ENCODE measurements around the gene CD55.
A peak's percentile ranks its signal among the peaks of the same experiment; 100 is the strongest.

Gene CD55, protein sequence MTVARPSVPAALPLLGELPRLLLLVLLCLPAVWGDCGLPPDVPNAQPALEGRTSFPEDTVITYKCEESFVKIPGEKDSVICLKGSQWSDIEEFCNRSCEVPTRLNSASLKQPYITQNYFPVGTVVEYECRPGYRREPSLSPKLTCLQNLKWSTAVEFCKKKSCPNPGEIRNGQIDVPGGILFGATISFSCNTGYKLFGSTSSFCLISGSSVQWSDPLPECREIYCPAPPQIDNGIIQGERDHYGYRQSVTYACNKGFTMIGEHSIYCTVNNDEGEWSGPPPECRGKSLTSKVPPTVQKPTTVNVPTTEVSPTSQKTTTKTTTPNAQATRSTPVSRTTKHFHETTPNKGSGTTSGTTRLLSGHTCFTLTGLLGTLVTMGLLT

GRCh38 chr1:207321079-207321789 is at the start of gene CD55:
CD55 (plus strand) TSS chr1:207321678; CDS start chr1:207321766, 88 bp downstream.
- DNase-seq: peak; percentile 98 to 99

- DNase-seq: peak; percentile 18 to 21
These were observed 46.6 kb upstream of the CD55 start for GRCh38 chr1:207274882-207275281.

DNA sequence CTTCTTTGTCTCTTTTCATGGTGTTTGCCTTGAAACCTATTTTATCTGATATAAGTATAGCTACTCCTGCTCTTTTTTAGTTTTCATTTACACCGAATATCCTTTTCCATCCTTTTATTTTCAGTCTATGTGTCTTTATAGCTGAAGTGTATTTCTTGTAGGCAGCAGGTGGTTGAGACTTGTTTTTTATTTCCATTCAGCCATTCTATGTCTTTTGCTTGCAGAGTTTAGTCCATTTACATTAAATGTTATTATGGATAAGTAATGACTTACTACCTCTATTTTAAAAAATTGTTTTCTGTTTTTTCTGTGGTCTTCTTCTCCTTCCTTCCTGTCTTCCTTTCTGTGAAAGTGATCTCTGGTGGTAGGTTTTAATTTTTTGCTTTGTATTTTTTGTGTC is 45.0 kb upstream of the CD55 start:
- DNase-seq: no peak

- no peak for DNase-seq
These were observed 44.2 kb upstream of the CD55 start for GRCh38 chr1:207277241-207277640.

GRCh38 chr1:207279652-207280051 is 41.8 kb upstream of the CD55 start:
- DNase-seq: no peak

- DNase-seq: no peak
These were observed 40.8 kb upstream of the CD55 start for GRCh38 chr1:207280706-207281105.

DNA sequence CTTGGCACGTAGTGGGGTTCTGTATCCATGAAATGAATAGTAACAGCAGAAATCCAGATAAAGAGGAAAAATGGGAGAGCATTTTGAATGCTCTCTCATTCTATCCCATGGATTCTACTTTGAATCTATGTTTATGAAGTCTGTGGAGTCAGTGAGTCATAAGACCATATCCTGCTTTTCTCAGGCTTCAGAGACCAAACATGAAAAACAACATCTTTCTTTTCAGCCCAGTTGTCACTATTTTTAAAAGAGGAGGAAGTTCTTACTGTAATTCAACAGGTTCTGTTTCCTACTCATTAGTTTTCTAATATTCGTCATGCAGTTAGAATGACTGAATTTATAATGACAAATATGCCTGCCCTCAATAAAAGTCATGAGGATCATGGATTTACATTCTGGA is 39.4 kb upstream of the CD55 start:
- DNase-seq: peak in 1 of 2 donors; percentile 8

DNA sequence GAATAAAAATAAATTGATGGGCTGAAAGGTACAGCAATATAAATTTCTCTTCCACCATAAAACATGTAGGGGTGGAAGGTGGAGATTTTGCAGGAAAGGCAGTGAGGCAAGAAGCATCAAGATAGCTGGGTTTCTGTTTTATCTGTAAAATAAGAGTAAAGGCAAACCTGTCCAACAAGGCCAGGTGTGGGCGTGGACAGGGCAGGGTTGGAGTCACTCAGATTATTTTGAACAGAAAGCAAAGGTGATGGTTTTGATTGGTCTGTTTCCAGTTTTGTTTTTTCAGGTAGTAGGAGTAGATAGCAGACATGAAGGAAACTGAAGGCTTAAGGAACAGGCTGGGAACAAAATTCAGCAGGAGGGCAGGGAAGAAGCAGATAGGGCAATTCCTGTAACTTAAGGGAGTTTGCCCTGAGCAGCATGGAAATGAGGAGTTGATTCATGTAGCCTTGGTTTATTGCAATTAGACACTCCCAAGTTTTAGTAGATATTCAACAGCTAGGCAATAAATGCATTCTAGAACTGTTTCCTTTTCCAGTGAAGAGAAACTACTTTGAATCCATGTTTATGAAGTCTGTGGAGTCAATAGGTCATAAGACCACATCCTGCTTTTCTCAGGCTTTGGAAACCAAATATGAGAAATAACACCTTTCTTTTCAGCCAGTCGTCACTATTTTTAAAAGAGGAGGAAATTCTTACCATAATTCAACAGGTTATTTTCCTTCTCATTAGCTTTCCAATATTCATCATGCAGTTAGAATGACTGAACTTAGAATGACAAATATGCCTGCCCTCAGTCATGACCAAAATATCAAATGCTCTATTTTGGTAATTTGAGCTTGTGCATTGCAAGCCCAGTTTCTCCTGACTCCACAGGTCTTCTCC is 38.7 kb upstream of the CD55 start:
- DNase-seq: no peak

- no peak for DNase-seq
These were observed 38.1 kb upstream of the CD55 start for GRCh38 chr1:207283421-207283820.

DNA sequence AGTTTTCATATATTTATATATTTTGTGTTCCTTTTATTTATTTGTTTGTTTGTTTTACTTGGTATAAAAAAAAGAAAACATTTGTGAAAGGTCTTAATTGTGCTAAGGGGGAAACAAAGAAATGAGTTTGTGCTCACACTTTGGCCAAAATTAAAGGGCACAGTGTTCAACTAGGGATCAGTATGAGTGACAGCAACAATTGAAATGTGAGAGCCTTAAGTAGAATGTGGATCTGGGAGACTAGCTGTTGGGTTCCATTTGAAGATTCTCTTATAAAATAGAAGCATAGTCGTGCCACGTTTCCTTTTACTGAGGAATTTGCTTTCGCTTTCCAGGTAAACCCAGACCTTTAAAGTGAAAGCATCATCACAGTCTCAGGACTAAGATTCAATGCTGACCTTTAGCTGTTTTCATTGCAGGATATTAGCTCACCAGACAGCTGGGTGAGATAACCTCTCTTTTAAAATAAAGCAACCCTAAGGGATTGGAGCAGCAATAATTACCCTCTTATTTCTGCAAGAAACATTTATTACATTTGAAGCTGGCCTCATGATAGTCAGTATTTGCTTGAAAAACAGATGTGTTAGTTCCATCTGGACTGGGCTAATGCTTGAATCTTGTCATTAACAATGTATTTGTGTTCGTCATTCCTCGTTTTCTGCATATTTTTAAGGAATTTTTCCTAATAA is 37.1 kb upstream of the CD55 start:
- DNase-seq: no peak

DNA sequence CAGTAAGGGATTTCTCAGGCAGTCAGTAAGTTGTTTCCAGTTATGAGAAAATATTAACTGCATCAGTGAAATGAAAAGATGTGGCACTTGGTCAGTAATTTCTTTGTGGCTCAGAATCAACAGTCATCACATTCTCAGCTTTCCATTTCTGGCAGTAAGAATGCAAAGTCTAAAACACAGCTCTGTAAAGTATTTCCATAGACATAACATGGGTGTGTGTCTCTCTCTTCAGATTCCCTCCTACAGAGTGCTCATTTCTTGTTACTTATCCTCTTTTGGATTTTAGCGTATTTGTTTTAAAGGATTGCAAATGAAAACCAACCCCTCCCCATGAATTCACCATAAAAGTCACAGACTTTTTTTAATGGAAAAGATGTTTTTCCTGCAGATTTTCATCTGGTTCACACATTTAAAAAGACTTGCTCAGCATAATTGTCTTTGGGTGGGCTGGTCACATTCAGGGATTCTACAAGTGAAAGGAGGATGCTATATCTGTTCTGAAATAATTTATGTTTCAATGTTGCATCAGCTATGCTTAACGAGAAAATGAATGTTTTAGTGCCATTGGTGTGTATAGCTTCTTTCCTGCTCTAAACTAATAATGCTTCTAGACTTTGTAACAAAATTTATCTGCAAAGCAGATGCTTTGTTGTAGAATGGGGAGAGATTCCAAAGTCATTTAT is 34.6 kb upstream of the CD55 start:
- DNase-seq: no peak

DNA sequence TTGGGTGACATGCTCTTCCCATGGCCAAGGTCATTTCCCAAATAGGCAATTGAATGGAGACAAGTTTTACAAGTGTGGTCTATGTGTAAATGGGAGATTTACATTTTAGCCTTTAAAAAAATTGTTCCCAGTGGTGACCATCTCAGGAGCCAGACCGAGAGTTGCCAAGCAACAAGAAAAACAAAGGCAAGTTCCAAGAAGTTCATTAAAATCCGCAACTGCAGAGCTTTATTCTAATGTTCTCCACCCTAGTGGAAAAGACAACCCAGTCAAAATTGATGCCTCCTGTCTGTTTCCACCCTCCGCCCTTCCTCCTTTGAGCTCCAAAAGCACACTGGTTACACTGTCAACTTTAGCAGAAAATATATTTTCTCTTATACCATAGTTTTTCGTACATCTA is 33.2 kb upstream of the CD55 start:
- no peak for DNase-seq

- DNase-seq: no peak
These were observed 31.7 kb upstream of the CD55 start for GRCh38 chr1:207289756-207290155.

GRCh38 chr1:207291723-207292122 is 29.8 kb upstream of the CD55 start:
- no peak for DNase-seq

DNA sequence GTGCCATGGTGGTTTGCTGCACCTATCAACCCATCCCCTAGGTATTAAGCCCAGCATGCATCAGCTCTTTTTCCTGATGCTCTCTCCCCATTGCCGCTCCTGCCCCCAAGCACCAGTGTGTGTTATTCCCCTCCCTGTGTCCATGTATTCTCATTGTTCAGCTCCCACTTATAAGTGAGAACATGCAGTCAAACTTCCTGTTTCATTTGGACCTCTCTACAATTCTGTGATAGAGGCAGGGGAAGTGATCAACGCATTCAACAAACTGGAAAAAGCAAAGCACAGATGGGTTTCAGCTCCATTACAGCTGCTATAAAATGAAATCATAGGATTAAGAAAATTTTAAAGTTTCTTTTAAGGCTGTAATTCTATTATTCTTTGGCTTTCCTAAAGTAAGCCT is 23.3 kb upstream of the CD55 start:
- DNase-seq: peak in 1 of 2 donors; percentile 25

GRCh38 chr1:207298636-207299398 is 22.7 kb upstream of the CD55 start:
- no peak for DNase-seq

GRCh38 chr1:207300970-207301369 is 20.5 kb upstream of the CD55 start:
- no peak for DNase-seq

DNA sequence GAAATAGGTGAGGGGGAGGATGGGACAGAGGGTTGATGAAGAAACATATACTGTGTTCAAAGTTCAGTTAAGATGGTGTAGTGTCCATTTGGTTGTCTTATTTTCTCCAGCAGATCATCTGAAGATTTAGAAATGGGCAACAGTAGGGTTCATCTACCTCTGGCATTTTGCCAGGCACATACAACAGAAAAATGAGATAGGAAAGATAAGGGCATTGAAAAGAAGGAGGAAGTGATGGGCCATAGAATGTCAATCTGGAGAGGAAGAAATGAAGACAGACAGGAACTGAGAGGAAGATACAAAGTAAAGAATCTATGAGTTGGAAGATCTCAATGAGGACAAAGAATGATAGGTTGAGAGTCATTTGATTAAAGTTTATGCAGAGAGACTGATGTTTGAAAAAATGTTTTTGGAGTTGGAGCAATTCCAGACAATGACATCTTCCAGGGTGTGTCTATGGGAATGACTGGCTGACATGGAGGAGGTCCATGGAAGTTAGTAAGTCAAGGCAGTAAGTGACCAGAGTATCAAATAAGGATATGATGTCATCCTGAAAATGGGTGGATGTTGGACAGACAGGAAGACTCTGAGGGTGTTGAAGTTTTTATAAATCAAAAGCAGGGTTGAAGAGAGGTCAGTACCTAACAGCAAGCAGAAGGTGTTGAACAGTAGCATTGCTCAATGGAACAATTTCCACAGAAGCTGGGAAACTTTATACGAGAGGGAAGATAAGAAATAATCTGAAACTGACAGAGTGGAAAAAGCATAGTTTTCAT is 18.7 kb upstream of the CD55 start:
- DNase-seq: no peak

- no peak for DNase-seq
These were observed 16.6 kb upstream of the CD55 start for GRCh38 chr1:207304710-207305488.

DNA sequence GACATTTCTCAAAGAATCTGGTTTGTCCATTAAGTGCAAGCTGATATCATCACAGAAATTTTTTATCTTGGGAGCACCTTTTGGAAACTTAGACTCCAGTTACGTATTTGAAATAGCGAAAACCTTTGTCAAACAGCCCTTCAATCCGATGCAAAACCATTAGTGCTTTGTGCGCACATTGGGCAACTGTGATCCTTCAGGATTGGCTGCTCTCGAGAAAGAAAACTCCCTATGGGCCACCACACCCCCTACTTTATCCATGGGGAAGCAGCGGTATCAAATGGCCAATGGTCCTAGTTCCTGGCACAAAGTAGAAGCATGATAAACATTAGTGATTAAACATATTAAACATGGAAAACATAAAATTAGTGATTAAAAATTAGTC is 16.0 kb upstream of the CD55 start:
- DNase-seq: no peak
